NCI-H446 (cell line): ENCODE results near the gene VAPB.
A peak's percentile ranks its signal among the peaks of the same experiment; 100 is the strongest.

Experiments used
- DNase-seq, 2 experiments: peaks; one replicate each; lab custom pipeline; 2025; lab: John Stamatoyannopoulos, UW

VAPB gene

GRCh38 chr20:58436868-58437645 is 48.0 kb downstream of the VAPB start:
- no peak for DNase-seq

- no peak for DNase-seq
These were observed 50.2 kb downstream of the VAPB start for GRCh38 chr20:58438970-58439808.

GRCh38 chr20:58440021-58440767 is 51.2 kb downstream of the VAPB start:
- no peak for DNase-seq

- DNase-seq, result no peak
These were observed 52.7 kb downstream of the VAPB start for GRCh38 chr20:58441723-58442122.

- DNase-seq, result no peak
These were observed 55.8 kb downstream of the VAPB start for GRCh38 chr20:58444746-58445255.

- DNase-seq, result no peak
These were observed 57.4 kb downstream of the VAPB start for GRCh38 chr20:58446264-58446959.

GRCh38 chr20:58446960-58447265 is 57.9 kb downstream of the VAPB start:
- DNase-seq, result no peak

- DNase-seq, result peak; percentile 10 to 14
These were observed 58.7 kb downstream of the VAPB start for GRCh38 chr20:58447511-58448391.

- no peak for DNase-seq
These were observed 59.9 kb downstream of the VAPB start for GRCh38 chr20:58448958-58449357.

GRCh38 chr20:58449681-58450221 is 60.7 kb downstream of the VAPB start:
- DNase-seq, result no peak

- DNase-seq, result no peak
These were observed 61.2 kb downstream of the VAPB start for GRCh38 chr20:58450254-58450653.

GRCh38 chr20:58452667-58453255 is 63.7 kb downstream of the VAPB start:
- DNase-seq, result no peak

- no peak for DNase-seq
These were observed 64.4 kb downstream of the VAPB start for GRCh38 chr20:58453391-58453790.

- no peak for DNase-seq
These were observed 65.4 kb downstream of the VAPB start for GRCh38 chr20:58454460-58454859.

GRCh38 chr20:58457083-58457695 is 68.2 kb downstream of the VAPB start:
- DNase-seq, result no peak

- no peak for DNase-seq
These were observed 69.5 kb downstream of the VAPB start for GRCh38 chr20:58458342-58459057.

GRCh38 chr20:58459058-58459750 is 70.2 kb downstream of the VAPB start:
- DNase-seq, result no peak

GRCh38 chr20:58461104-58461503 is 72.1 kb downstream of the VAPB start:
- no peak for DNase-seq
